GM20000 (cell line): Measurements from ENCODE around the gene KLF12.
A peak's percentile ranks its signal among the peaks of the same experiment; 100 is the strongest.

Experiments used
- DNase-seq: peaks from one replicate; pipeline ENCODE4 v3.0.0; 2012; ENCODE audit warnings: low spot score
- TF ChIP-seq, protein P1 (sequence below): IDR thresholded peaks from 2 replicates; pipeline ENCODE4 v1.5.1; 2012; ENCODE audit warnings: mild to moderate bottlenecking, control low read depth; ENCODE audit errors: extremely low read depth, missing control alignments

KLF12 gene

DNA sequence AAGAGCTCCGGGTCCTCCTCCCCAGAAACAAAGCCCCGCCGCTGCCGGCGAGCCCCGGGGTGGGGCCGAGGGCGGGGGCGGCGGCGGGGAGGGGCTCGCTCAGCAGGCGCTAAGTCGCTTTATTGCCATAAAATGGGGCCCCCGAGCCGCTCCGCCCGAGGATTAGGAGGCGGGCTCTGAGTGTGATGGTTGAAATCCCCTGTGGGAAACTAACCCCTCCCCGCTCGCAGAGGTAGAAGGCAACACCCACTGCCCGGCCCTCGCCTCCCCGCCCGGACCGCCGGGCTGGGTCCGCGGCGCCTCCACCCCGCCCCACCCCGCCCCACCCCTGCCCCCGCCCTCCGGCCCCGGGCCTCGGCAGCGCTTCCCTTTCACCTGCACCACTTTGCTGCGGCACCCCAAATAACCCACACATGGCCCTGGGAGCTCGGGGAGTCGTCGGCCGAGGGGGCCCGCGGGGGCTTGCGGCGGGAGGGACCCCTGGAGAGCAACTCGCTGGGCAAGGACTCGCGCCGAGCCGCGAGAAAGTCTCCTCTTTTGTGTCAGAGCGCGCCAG, at the start of gene KLF12:
Gene KLF12, minus strand, starts transcription at position 184 of the 556 bp plus-strand sequence.
- DNase-seq = peak; percentile 95
- TF ChIP-seq, protein P1, sequence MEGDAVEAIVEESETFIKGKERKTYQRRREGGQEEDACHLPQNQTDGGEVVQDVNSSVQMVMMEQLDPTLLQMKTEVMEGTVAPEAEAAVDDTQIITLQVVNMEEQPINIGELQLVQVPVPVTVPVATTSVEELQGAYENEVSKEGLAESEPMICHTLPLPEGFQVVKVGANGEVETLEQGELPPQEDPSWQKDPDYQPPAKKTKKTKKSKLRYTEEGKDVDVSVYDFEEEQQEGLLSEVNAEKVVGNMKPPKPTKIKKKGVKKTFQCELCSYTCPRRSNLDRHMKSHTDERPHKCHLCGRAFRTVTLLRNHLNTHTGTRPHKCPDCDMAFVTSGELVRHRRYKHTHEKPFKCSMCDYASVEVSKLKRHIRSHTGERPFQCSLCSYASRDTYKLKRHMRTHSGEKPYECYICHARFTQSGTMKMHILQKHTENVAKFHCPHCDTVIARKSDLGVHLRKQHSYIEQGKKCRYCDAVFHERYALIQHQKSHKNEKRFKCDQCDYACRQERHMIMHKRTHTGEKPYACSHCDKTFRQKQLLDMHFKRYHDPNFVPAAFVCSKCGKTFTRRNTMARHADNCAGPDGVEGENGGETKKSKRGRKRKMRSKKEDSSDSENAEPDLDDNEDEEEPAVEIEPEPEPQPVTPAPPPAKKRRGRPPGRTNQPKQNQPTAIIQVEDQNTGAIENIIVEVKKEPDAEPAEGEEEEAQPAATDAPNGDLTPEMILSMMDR = no peak

DNA sequence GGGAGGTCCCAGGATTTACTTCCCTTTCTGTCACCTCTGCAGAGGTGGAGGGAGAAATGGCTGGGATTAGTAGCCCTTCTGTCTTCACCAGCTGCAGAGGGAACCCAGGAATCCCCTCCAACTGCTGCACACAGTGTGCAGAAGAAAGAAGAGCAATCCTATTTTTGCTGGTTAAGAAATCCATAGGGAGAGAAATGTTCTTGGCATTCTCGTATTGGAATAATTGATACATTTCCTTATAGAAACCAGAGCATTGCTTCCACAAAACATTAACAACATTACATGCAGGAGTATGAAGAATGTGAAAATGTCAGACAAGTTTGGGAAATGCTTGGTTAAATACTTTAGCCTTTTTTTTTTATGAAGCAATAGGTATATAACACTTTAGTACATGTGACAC, 48.3 kb upstream of the KLF12 start:
- TF ChIP-seq, protein P1 = no peak
- no peak for DNase-seq

DNA sequence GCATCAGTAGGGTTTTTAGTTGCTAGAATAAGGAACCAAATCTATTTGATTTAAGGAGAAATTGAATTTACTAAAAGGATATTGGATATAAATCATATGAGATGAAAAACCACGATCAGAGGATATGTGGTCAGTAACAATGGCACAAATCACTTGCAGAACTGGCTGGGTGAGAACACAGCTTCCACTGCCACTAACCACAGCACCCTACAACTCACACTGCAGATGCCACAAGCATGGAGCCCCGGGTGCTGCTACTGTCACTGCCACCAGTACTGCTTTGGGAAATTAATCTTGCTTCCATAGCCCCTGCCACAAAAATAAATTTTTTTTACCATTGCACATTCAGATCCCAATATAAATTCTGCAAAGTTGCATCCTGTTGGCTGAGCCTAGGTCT, 40.6 kb upstream of the KLF12 start:
- no peak for DNase-seq
- TF ChIP-seq, protein P1 = no peak

DNA sequence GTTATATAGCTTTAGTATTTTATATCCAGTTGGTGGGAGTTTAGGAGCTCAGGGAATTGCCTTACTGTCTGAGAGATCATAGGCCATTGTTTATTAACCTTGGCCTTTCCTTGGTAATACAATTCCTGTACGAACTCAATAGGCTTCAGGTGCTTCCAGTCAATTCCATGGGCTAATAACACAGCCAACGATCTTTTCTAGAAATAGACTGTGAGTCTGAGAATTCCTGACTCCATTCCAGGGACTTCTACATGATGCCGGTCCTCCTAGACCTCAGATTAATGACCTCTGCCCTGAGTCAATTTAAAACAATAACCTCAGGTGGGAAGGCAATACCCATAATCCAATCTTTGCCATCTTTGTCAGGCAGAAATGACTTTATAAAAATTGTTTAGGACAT, 39.6 kb upstream of the KLF12 start:
- TF ChIP-seq, protein P1 = no peak
- DNase-seq = no peak

DNA sequence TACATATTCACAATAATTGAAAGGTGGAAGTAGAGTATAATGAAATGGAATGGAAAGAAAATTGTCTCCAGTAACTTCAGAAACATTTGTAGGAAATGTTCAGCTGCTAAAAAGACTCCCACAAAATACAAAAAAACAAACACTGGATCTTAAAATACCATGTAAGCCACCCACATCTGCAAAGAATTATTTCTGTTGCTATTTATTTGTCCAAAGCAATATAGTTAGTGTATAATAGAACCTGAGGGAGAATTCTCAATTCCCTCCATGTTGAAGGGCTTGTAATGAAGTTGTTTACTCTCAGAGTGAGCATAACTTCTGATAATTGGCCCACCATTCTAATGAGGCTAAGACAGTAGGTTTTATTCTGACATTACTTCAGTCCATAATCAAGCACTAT, 37.4 kb upstream of the KLF12 start:
- TF ChIP-seq, protein P1 = no peak

DNA sequence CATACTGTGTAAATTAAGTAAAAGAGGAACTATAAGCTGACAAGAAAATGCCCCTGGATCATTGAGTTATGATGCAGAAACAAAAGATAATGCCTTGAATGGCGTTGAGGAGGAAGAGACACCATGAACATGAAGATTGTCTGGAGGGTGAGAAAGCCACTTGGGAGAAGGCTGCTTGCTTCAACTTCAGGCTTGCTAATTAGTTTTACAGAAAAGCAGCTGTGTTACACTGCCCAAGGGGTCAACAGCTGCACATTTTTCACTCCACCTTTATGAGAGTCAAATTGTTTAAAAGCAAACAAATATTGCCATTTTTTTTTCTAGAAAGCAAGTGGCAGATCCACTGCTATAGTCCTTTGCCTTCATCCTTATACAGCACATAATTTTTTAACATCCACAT, 35.5 kb upstream of the KLF12 start:
- TF ChIP-seq, protein P1 = no peak

More for the DNA sequence above, 37.4 kb upstream of the KLF12 start:
- no peak for DNase-seq

DNA sequence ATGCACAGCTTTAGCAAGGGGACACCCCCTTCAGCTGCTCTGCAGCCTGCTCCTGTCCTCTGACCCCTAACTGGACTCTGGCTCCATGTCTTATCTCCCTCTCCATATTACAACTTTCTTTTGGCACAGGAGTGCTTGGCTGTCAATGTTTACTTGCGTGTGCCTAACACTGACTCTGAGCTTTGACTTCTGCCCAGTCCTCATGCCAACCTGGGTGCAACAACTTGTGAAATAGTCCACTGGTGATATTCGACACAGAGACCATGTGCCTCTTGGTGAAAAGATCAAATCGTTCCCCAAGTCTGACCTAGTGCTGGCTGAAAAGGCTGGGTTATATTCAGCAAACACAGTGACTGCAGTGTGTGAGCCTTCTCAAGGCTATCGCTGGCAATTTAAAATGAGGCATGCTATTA, 34.1 kb upstream of the KLF12 start:
- no peak for DNase-seq
- TF ChIP-seq, protein P1 = no peak

More for the DNA sequence above, 35.5 kb upstream of the KLF12 start:
- DNase-seq = no peak
